HepG2 (cell line): ENCODE measurements around the gene CARMIL1. TPM values are rescaled to one million over a fixed set of nuclear protein-coding genes. Genes with fewer than 3 reads are reported as not detected.
A peak's percentile ranks its signal among the peaks of the same experiment; 100 is the strongest.

Experiments
- ATAC-seq: fragments of 200-7000 bp; cut with Tn5 transposase; 3 replicates; pipeline ENCODE4 v1.9.1; 2020; ENCODE audit warnings: mild to moderate bottlenecking, moderate library complexity
- BruUV-seq: library from RNA; stranded (reverse); fragments of 400-500 nt; replicated peaks from 2 replicates; lab custom pipeline; 2021; lab: Mats Ljungman, UMichigan
- CTCF ChIA-PET: fragments of 300-600 bp; formaldehyde crosslinking; extraction: SDS; loops from one replicate; lab custom pipeline; 2021; ENCODE audit warnings: low total read pairs, inconsistent platforms, low intra/inter-chr PET ratio; lab: Yijun Ruan, JAX
- POLR2A ChIA-PET: fragments of 350-600 bp; sonication (Branson Sonifier 250); formaldehyde crosslinking; loops from one replicate; lab custom pipeline; 2020; ENCODE audit warnings: antibody characterized with exemption, inconsistent platforms; lab: Yijun Ruan, JAX
- DNase-seq: peaks from one replicate; pipeline ENCODE4 v3.0.0-alpha.2; 2015; ENCODE audit warnings: low spot score
- FAIRE-seq: peaks from 3 replicates; lab custom pipeline; 2011; peaks lifted over from hg19 to GRCh38; lab: Jason Lieb, UNC
- H2AFZ ChIP-seq: one replicate; pipeline ENCODE4 v1.6.1; 2011; ENCODE audit warnings: low read length, inconsistent platforms
- H3K27ac ChIP-seq: fragments of 300-600 bp; 3 replicates; pipeline ENCODE4 v1.8.0; 2011; ENCODE audit warnings: mixed run types, mild to moderate bottlenecking, mixed read lengths, low read length, inconsistent platforms; ENCODE audit not compliant: insufficient read depth; ENCODE audit errors: extremely low read length
- H3K27me3 ChIP-seq, 2 experiments: fragments of 200-600 bp in 1 of 2; 2 replicates in 1 of 2; 3 replicates in 1 of 2; pipeline versions ENCODE4 v1.6.0 to v1.8.0; 2011; ENCODE audit warnings: low read length in 2 of 2, mild to moderate bottlenecking in 2 of 2, moderate library complexity in 2 of 2, inconsistent platforms in 1 of 2; ENCODE audit not compliant: insufficient read depth in 2 of 2, control insufficient read depth in 1 of 2
- H3K36me3 ChIP-seq, 2 experiments: fragments of 200-600 bp in 1 of 2; replicated peaks in 1 of 2; 2 replicates in 1 of 2; 3 replicates in 1 of 2; pipeline versions ENCODE4 v1.5.1 to v1.8.0; 2011; ENCODE audit warnings: low read length in 2 of 2, inconsistent platforms in 1 of 2; ENCODE audit not compliant: insufficient read depth in 2 of 2, control insufficient read depth in 1 of 2
- H3K4me1 ChIP-seq: 2 replicates; pipeline ENCODE4 v1.5.1; 2012; ENCODE audit warnings: low read length, inconsistent platforms; ENCODE audit not compliant: insufficient read depth
- H3K4me2 ChIP-seq: 2 replicates; pipeline ENCODE4 v1.6.0; 2011; ENCODE audit warnings: low read depth, low read length, inconsistent platforms
- H3K4me3 ChIP-seq, 3 experiments: fragments of 200-600 bp in 1 of 3; sonication (generic), shearing (Covaris generic) in 1 of 3; replicated peaks in 1 of 3; 2 replicates each; pipeline ENCODE4 v1.5.1; 2011 to 2016; ENCODE audit warnings: low read length in 3 of 3, inconsistent platforms in 2 of 3, low read depth in 2 of 3, mild to moderate bottlenecking in 2 of 3, control low read depth in 1 of 3, mixed read lengths in 1 of 3; ENCODE audit not compliant: insufficient read depth in 1 of 3
- H3K79me2 ChIP-seq: one replicate; pipeline ENCODE4 v1.6.1; 2011; ENCODE audit warnings: low read length, inconsistent platforms; ENCODE audit not compliant: insufficient read depth
- H3K9ac ChIP-seq: 2 replicates; pipeline ENCODE4 v1.6.0; 2011; ENCODE audit warnings: mild to moderate bottlenecking, low read depth, low read length, inconsistent platforms; ENCODE audit not compliant: insufficient read depth
- H3K9me3 ChIP-seq: 2 replicates; pipeline ENCODE4 v1.5.1; 2012; ENCODE audit warnings: mild to moderate bottlenecking, low read length
- H4K20me1 ChIP-seq: 2 replicates; pipeline ENCODE4 v1.6.0; 2011; ENCODE audit warnings: inconsistent platforms, mild to moderate bottlenecking, low read length, moderate library complexity; ENCODE audit not compliant: insufficient read depth
- ATAD3A ChIP-seq: sonication (generic); formaldehyde crosslinking; IDR thresholded peaks from 2 replicates; pipeline ENCODE4 v1.4.0; 2020; ENCODE audit warnings: missing genetic modification reagents
- EEA1 ChIP-seq: sonication (generic); formaldehyde crosslinking; IDR thresholded peaks from 2 replicates; pipeline ENCODE4 v1.5.1; 2020; ENCODE audit warnings: mild to moderate bottlenecking, missing genetic modification reagents, borderline replicate concordance
- IRX3 ChIP-seq: sonication (generic); formaldehyde crosslinking; IDR thresholded peaks from 2 replicates; pipeline ENCODE4 v1.8.1; 2023; ENCODE audit warnings: mild to moderate bottlenecking, low read depth, missing genetic modification reagents, borderline replicate concordance
- KDM1A ChIP-seq: IDR thresholded peaks from 2 replicates; pipeline ENCODE4 v1.6.1; 2016; ENCODE audit warnings: missing compliant biosample characterization
- MED8 ChIP-seq: sonication (generic); formaldehyde crosslinking; IDR thresholded peaks from 2 replicates; pipeline ENCODE4 v1.8.1; 2023; ENCODE audit warnings: mild to moderate bottlenecking, missing genetic modification reagents; ENCODE audit not compliant: insufficient replicate concordance
- MTA1 ChIP-seq: sonication (generic); formaldehyde crosslinking; IDR thresholded peaks from 2 replicates; pipeline ENCODE4 v1.4.0; 2020; ENCODE audit warnings: missing genetic modification reagents, mild to moderate bottlenecking, borderline replicate concordance
- RBFOX2 ChIP-seq: fragments of 200-400 bp; formaldehyde crosslinking; IDR thresholded peaks from 2 replicates; pipeline ENCODE4 v1.6.1; 2017; ENCODE audit warnings: low read depth, mild to moderate bottlenecking, low read length
- RNF2 ChIP-seq: fragments of 450-650 bp; conservative IDR thresholded peaks from 2 replicates; pipeline ENCODE4 v1.6.1; 2016; ENCODE audit warnings: low read depth
- SALL1 ChIP-seq: sonication (generic); formaldehyde crosslinking; IDR thresholded peaks from 2 replicates; pipeline ENCODE4 v1.8.0; 2022; ENCODE audit warnings: mild to moderate bottlenecking, missing genetic modification reagents
- ZNF432 ChIP-seq: sonication (generic); formaldehyde crosslinking; IDR thresholded peaks from 2 replicates; pipeline ENCODE4 v1.5.0; 2020; ENCODE audit warnings: missing genetic modification reagents, mild to moderate bottlenecking, borderline replicate concordance
- ZNF546 ChIP-seq: sonication (generic); formaldehyde crosslinking; conservative IDR thresholded peaks from 2 replicates; pipeline ENCODE4 v1.8.1; 2023; ENCODE audit warnings: mild to moderate bottlenecking, missing genetic modification reagents
- ZNF761 ChIP-seq: sonication (generic); formaldehyde crosslinking; conservative IDR thresholded peaks from 2 replicates; pipeline ENCODE4 v1.4.0; 2020; ENCODE audit warnings: mild to moderate bottlenecking, missing genetic modification reagents
- ZNF776 ChIP-seq: sonication (generic); formaldehyde crosslinking; IDR thresholded peaks from 2 replicates; pipeline ENCODE4 v1.4.0; 2020; ENCODE audit warnings: mild to moderate bottlenecking, missing genetic modification reagents
- WGBS: methylation state at CpG from one replicate; pipeline ENCODE4 v1.1.6; 2017; ENCODE audit warnings: low lambda C conversion rate; 5-methylcytosine and 5-hydroxymethylcytosine counted together
- in situ Hi-C: cut with HindIII; loops from 2 replicates; pipeline ENCODE4 v1.10.0; 2017; ENCODE audit warnings: low pct_unique_long_range_greater_than_20kb; ENCODE audit not compliant: extremely low pct_ligation_motif_present
- intact Hi-C: fragments of 100-400 bp; cut with micrococcal nuclease; formaldehyde crosslinking; loops from one replicate; pipeline ENCODE4 v1.10.0; 2022; ENCODE audit not compliant: unreplicated experiment
- polyA plus RNA-seq, 8 experiments: library from polyadenylated mRNA; depleted of rRNA in 3 of 8; stranded (reverse) in 7 of 8; unstranded in 1 of 8; fragments of >200 nt; fragmentation: Illumina TruSeq in 4 of 8; extraction: Trizol in 4 of 8; gene quantifications; 2 replicates each; pipeline versions ENCODE4 v1.2.1 to v1.2.3, GENCODE V29; 2011 to 2016; ENCODE audit warnings: low read depth in 4 of 8, missing spikeins in 1 of 8, mixed read lengths in 1 of 8; ENCODE audit not compliant: insufficient read depth in 1 of 8
- total RNA-seq, 5 experiments: library from RNA; depleted of rRNA; stranded (reverse); fragments of >200 nt; fragmentation: Illumina TruSeq; extraction: Trizol; gene quantifications; 2 replicates each; pipeline ENCODE4 v1.2.3, GENCODE V29; 2016; ENCODE audit warnings: low read depth in 1 of 5
- TF ChIP-seq, protein P1 (sequence below): sonication (generic); formaldehyde crosslinking; IDR thresholded peaks from 2 replicates; pipeline ENCODE4 v1.5.0; 2020; ENCODE audit warnings: mild to moderate bottlenecking, missing genetic modification reagents, borderline replicate concordance
- TF ChIP-seq, protein P2 (sequence below): sonication (generic); formaldehyde crosslinking; IDR thresholded peaks from 2 replicates; pipeline ENCODE4 v1.5.0; 2020; ENCODE audit warnings: missing genetic modification reagents

Gene CARMIL1
- total and polyA plus RNA-seq, 2 of the 13 experiments (the other 11 are each of a cell fraction or from before 2014, with no cell fraction given): 1.8 to 2.6 TPM

DNA sequence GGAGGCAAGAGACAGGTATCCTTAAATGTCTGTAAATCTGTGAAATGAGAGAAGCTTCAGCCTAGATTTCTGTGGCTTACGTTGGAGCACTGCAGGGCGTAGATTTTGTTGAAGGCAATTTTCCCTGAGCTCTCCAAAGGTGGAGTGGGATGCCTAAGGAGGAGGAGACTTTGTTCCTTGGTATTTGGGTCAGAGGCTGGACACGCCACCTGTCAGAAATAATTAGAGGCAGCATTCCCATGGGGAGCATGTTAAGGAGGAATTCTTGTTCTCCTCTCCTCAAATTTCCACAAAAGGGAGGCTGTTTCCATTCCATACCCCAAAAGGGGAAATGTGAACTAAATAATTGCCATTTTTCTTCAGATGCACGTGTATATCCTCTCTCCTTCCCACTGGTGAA, 361.7 kb downstream of the CARMIL1 start:
- intact Hi-C loops: loop anchor here (5.0 kb wide), 1 partner anchor 271 kb away; no protein-coding TSS in a partner anchor
- WGBS: 83% methylated on average over 4 of the region's 4 CpGs
- Histone ChIP-seq H4K20me1 (no peaks in the 10 kb centered on the region), H3K9ac (no peak overlapping the region), H3K9me3 (no peaks in the 10 kb centered on the region), H3K36me3 (no peaks in the 10 kb centered on the region), H2AFZ (no peak overlapping the region), H3K4me2 (peak overlapping the region; percentile 37), H3K27me3 (no peaks in the 10 kb centered on the region), H3K27ac (peak overlapping the region; percentile 89), H3K79me2 (no peaks in the 10 kb centered on the region), H3K4me3 (no peak overlapping the region), H3K4me1 (peaks cover 96% of the 10 kb centered on the region)
- in situ Hi-C loops: no loop called here
- TF ChIP-seq ATAD3A (CRISPR knock-in tag) (no peak), MED8 (no peak), RBFOX2 (0 out of 2 replicates have a peak, but pooled peaks have one; percentile 24), ZNF546 (no peak)
- TF ChIP-seq, protein P1, sequence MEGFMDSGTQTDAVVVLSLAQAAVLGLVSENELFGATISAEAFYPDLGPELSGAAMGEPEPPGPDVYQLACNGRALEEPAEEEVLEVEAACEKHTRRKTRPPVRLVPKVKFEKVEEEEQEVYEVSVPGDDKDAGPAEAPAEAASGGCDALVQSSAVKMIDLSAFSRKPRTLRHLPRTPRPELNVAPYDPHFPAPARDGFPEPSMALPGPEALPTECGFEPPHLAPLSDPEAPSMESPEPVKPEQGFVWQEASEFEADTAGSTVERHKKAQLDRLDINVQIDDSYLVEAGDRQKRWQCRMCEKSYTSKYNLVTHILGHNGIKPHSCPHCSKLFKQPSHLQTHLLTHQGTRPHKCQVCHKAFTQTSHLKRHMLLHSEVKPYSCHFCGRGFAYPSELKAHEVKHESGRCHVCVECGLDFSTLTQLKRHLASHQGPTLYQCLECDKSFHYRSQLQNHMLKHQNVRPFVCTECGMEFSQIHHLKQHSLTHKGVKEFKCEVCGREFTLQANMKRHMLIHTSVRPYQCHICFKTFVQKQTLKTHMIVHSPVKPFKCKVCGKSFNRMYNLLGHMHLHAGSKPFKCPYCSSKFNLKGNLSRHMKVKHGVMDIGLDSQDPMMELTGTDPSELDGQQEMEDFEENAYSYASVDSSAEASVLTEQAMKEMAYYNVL: 0 out of 2 replicates have a peak, but pooled peaks have one; percentile 13
- CTCF ChIA-PET: no interaction called here
- DNase-seq (no peak), FAIRE-seq (no peak), ATAC-seq (no peak)
- BruUV-seq: no TSS peak
- POLR2A ChIA-PET: interaction anchor here (0.8 to 3.1 kb wide), 4 partner anchors 12 to 1300 kb away, joined by 3 to 53 read pairs (median 7); no protein-coding TSS in a partner anchor

- ChIA-PET CTCF (no interaction called here), POLR2A (interaction anchor here (0.6 to 3.1 kb wide), 8 partner anchors 11 to 404 kb away, joined by 3 to 53 read pairs (median 5); partner anchors contain the start of gene SCGN)
- no peak for DNase-seq
- Histone ChIP-seq H3K79me2 (no peaks in the 10 kb centered on the region), H3K27me3 (no peaks in the 10 kb centered on the region), H3K27ac (peak overlapping the region; percentile 89), H3K4me2 (peak overlapping the region; percentile 67), H3K9me3 (no peaks in the 10 kb centered on the region), H2AFZ (no peak overlapping the region), H3K4me3 (peak overlapping the region in 1 of 3 experiments; percentile 29; a peak in 1 of 6 replicates), H3K36me3 (no peaks in the 10 kb centered on the region), H3K9ac (peak overlapping the region; percentile 53), H3K4me1 (peaks cover 96% of the 10 kb centered on the region), H4K20me1 (no peaks in the 10 kb centered on the region)
- in situ Hi-C loops (no loop called here), intact Hi-C loops (loop anchor here (5.0 kb wide), 1 partner anchor 271 kb away; no protein-coding TSS in a partner anchor)
- BruUV-seq: no TSS peak
- 36% methylated on average over 5 of the region's 5 CpGs for WGBS
- peak; percentile 30; the same call in 1 of the 3 replicates for ATAC-seq
- FAIRE-seq: no peak
- TF ChIP-seq MTA1 (CRISPR knock-in tag) (no peak), ZNF761 (no peak), EEA1 (CRISPR knock-in tag) (no peak), SALL1 (CRISPR knock-in tag) (no peak), ZNF776 (CRISPR knock-in tag) (no peak), KDM1A (CRISPR knock-in tag) (no peak), ZNF432 (CRISPR knock-in tag) (no peak), IRX3 (CRISPR knock-in tag) (no peak), RNF2 (no peak)
- TF ChIP-seq, protein P2, sequence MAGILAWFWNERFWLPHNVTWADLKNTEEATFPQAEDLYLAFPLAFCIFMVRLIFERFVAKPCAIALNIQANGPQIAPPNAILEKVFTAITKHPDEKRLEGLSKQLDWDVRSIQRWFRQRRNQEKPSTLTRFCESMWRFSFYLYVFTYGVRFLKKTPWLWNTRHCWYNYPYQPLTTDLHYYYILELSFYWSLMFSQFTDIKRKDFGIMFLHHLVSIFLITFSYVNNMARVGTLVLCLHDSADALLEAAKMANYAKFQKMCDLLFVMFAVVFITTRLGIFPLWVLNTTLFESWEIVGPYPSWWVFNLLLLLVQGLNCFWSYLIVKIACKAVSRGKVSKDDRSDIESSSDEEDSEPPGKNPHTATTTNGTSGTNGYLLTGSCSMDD (CRISPR knock-in tag): no peak
Observed at GRCh38 chr6:25641377-25641776, 362.2 kb downstream of the CARMIL1 start.
